Measurements from ENCODE around the gene DAAM1.

Gene DAAM1

GRCh38 chr14:59359431-59360124 is 171.1 kb downstream of the DAAM1 start:
- Histone ChIP-seq H3K36me3 (peaks cover 27 to 37% (median 29%) of the 10 kb centered on the region in 3 donors), H3K27ac (peak overlapping the region in 1 of 2 donors; percentile 27), H3K27me3 (no peaks in the 10 kb centered on the region), H3K4me3 (no peak overlapping the region), H3K4me1 (peaks cover 8 to 46% (median 32%) of the 10 kb centered on the region in 4 donors), H3K9me3 (no peaks in the 10 kb centered on the region)
- no peak for DNase-seq
- intact Hi-C loops (cut with DNase I; ENCODE audit: low total_unique reads) = no loop called here
- TF ChIP-seq CTCF (IDR thresholded peaks at IDR 0.05) = no peak

GRCh38 chr14:59360233-59360632 is 171.8 kb downstream of the DAAM1 start:
- Histone ChIP-seq H3K27ac (peak overlapping the region in 1 of 2 donors; percentile 16), H3K4me3 (no peak overlapping the region), H3K9me3 (no peaks in the 10 kb centered on the region)

GRCh38 chr14:59360923-59361794 is 172.7 kb downstream of the DAAM1 start:
- Histone ChIP-seq H3K27ac (peak overlapping the region in 1 of 2 donors; percentile 16), H3K27me3 (no peaks in the 10 kb centered on the region), H3K36me3 (peaks cover 18 to 22% (median 21%) of the 10 kb centered on the region in 3 donors), H3K4me1 (peaks cover 8 to 46% (median 32%) of the 10 kb centered on the region in 4 donors), H3K4me3 (no peak overlapping the region), H3K9me3 (no peaks in the 10 kb centered on the region)
- intact Hi-C loops (cut with DNase I; ENCODE audit: low total_unique reads) = no loop called here
- TF ChIP-seq CTCF (IDR thresholded peaks at IDR 0.05) = no peak
- peak; percentile 50 to 70 for DNase-seq

More at GRCh38 chr14:59360233-59360632, 171.8 kb downstream of the DAAM1 start:
- TF ChIP-seq CTCF (IDR thresholded peaks at IDR 0.05) = no peak
- Histone ChIP-seq H3K4me1 (peaks cover 8 to 46% (median 32%) of the 10 kb centered on the region in 4 donors), H3K27me3 (no peaks in the 10 kb centered on the region), H3K36me3 (peaks cover 26 to 31% (median 29%) of the 10 kb centered on the region in 3 donors)
- DNase-seq = no peak
- intact Hi-C loops (cut with DNase I; ENCODE audit: low total_unique reads) = no loop called here

GRCh38 chr14:59362513-59362912 is 174.0 kb downstream of the DAAM1 start:
- Histone ChIP-seq H3K27me3 (no peaks in the 10 kb centered on the region), H3K36me3 (peaks cover 8 to 15% (median 15%) of the 10 kb centered on the region in 3 donors), H3K9me3 (no peaks in the 10 kb centered on the region), H3K4me1 (peaks cover 8 to 42% (median 32%) of the 10 kb centered on the region in 4 donors), H3K4me3 (no peak overlapping the region), H3K27ac (no peak overlapping the region)
- TF ChIP-seq CTCF (IDR thresholded peaks at IDR 0.05) = no peak
- intact Hi-C loops (cut with DNase I; ENCODE audit: low total_unique reads) = no loop called here
- DNase-seq = no peak

GRCh38 chr14:59363531-59364226 is 175.2 kb downstream of the DAAM1 start:
- no peaks in the 10 kb centered on the region for H3K27me3 ChIP-seq

More at GRCh38 chr14:59363531-59364226, 175.2 kb downstream of the DAAM1 start:
- Histone ChIP-seq H3K27ac (no peak overlapping the region), H3K4me3 (no peak overlapping the region), H3K4me1 (peaks cover 3 to 30% (median 22%) of the 10 kb centered on the region in 4 donors), H3K36me3 (peaks cover 16 to 25% (median 25%) of the 10 kb centered on the region in 3 donors), H3K9me3 (no peaks in the 10 kb centered on the region)
- TF ChIP-seq CTCF (IDR thresholded peaks at IDR 0.05) = no peak
- intact Hi-C loops (cut with DNase I; ENCODE audit: low total_unique reads) = no loop called here
- DNase-seq = no peak

Measured in tibial artery (tissue), 4 donors.